DND-41 (cell line): Measurements from ENCODE around the gene GRIK4.

Source experiments
- ATAC-seq: fragments of 200-7000 bp; cut with Tn5 transposase; 3 replicates; pipeline ENCODE4 v1.9.1; 2021; ENCODE audit warnings: low read depth; ENCODE audit not compliant: insufficient read depth
- DNase-seq: peaks from one replicate; pipeline ENCODE4 v3.0.0-alpha.2; 2020
- H2AFZ ChIP-seq: 2 replicates; pipeline ENCODE4 v1.6.0; 2012; ENCODE audit warnings: low read depth, low read length
- H3K27ac ChIP-seq: 2 replicates; pipeline ENCODE4 v1.5.1; 2012; ENCODE audit warnings: low read length, inconsistent platforms
- H3K27me3 ChIP-seq: fragments of 200-600 bp; sonication (generic); 2 replicates; pipeline ENCODE4 v1.6.0; 2012; ENCODE audit warnings: low read length, mild to moderate bottlenecking, inconsistent platforms; ENCODE audit not compliant: insufficient read depth, poor library complexity
- H3K36me3 ChIP-seq: 2 replicates; pipeline ENCODE4 v1.5.1; 2012; ENCODE audit warnings: low read length, inconsistent platforms; ENCODE audit not compliant: insufficient read depth
- H3K4me1 ChIP-seq: 2 replicates; pipeline ENCODE4 v1.5.1; 2012; ENCODE audit warnings: mild to moderate bottlenecking, low read length; ENCODE audit not compliant: insufficient read depth
- H3K4me2 ChIP-seq: 2 replicates; pipeline ENCODE4 v1.6.0; 2012; ENCODE audit warnings: mild to moderate bottlenecking, moderate library complexity, low read length, inconsistent platforms; ENCODE audit not compliant: insufficient read depth
- H3K4me3 ChIP-seq, 2 experiments: fragments of 200-600 bp in 1 of 2; shearing (Covaris generic) in 1 of 2; 2 replicates each; pipeline ENCODE4 v1.5.1; 2012 to 2016; ENCODE audit warnings: inconsistent platforms in 2 of 2, low read length in 2 of 2, mild to moderate bottlenecking in 2 of 2, low read depth in 1 of 2, moderate library complexity in 1 of 2
- H3K79me2 ChIP-seq: 2 replicates; pipeline ENCODE4 v1.6.0; 2012; ENCODE audit warnings: low read length, inconsistent platforms; ENCODE audit not compliant: insufficient read depth
- H3K9ac ChIP-seq: 2 replicates; pipeline ENCODE4 v1.6.0; 2012; ENCODE audit warnings: low read depth, mild to moderate bottlenecking, inconsistent platforms, low read length, moderate library complexity
- H3K9me3 ChIP-seq: 2 replicates; pipeline ENCODE4 v1.5.1; 2012; ENCODE audit warnings: low read length, moderate library complexity, mild to moderate bottlenecking, inconsistent platforms; ENCODE audit not compliant: insufficient read depth, severe bottlenecking
- H4K20me1 ChIP-seq: 2 replicates; pipeline ENCODE4 v1.6.0; 2012; ENCODE audit warnings: low read length; ENCODE audit not compliant: insufficient read depth
- CTCF ChIP-seq: IDR thresholded peaks from 2 replicates; pipeline ENCODE4 v1.5.1; 2012; ENCODE audit warnings: borderline replicate concordance, low read length, moderate library complexity, mild to moderate bottlenecking; ENCODE audit not compliant: poor library complexity, severe bottlenecking; ENCODE audit errors: extremely low read depth
- EZH2 ChIP-seq: IDR thresholded peaks from 3 replicates; pipeline ENCODE4 v1.6.1; 2012; ENCODE audit warnings: borderline replicate concordance, low read depth, mild to moderate bottlenecking, moderate library complexity, low read length, inconsistent platforms; ENCODE audit not compliant: severe bottlenecking

Gene GRIK4

GRCh38 chr11:120735035-120735434, 223.5 kb downstream of the GRIK4 start:
- no peak overlapping the region for H2AFZ ChIP-seq
- H4K20me1 ChIP-seq = no peaks in the 10 kb centered on the region
- H3K4me2 ChIP-seq = no peak overlapping the region
- H3K9me3 ChIP-seq = no peaks in the 10 kb centered on the region
- TF ChIP-seq EZH2 (no peak), CTCF (no peak)
- no peaks in the 10 kb centered on the region for H3K4me1 ChIP-seq
- no peak overlapping the region for H3K4me3 ChIP-seq
- H3K27ac ChIP-seq = no peak overlapping the region
- DNase-seq (no peak), ATAC-seq (no peak)
- H3K9ac ChIP-seq = no peak overlapping the region
- no peaks in the 10 kb centered on the region for H3K79me2 ChIP-seq
- no peaks in the 10 kb centered on the region for H3K27me3 ChIP-seq
- no peaks in the 10 kb centered on the region for H3K36me3 ChIP-seq

- Histone ChIP-seq H3K27ac (no peak overlapping the region), H3K9me3 (no peaks in the 10 kb centered on the region), H2AFZ (no peak overlapping the region), H3K4me2 (no peak overlapping the region), H3K4me3 (no peak overlapping the region), H3K36me3 (no peaks in the 10 kb centered on the region), H3K9ac (no peak overlapping the region), H4K20me1 (no peaks in the 10 kb centered on the region), H3K4me1 (no peaks in the 10 kb centered on the region), H3K27me3 (no peaks in the 10 kb centered on the region), H3K79me2 (no peaks in the 10 kb centered on the region)
- TF ChIP-seq CTCF (no peak), EZH2 (no peak)
- DNase-seq = no peak
- ATAC-seq = no peak
These were observed 227.0 kb downstream of the GRIK4 start for GRCh38 chr11:120738516-120739046.

- no peak overlapping the region for H3K9ac ChIP-seq
- peaks cover 9% of the 10 kb centered on the region for H3K27me3 ChIP-seq
- H3K4me3 ChIP-seq = no peak overlapping the region
- H3K9me3 ChIP-seq = no peaks in the 10 kb centered on the region
- H4K20me1 ChIP-seq = no peaks in the 10 kb centered on the region
- ATAC-seq (no peak), DNase-seq (no peak)
- H2AFZ ChIP-seq = no peak overlapping the region
- H3K79me2 ChIP-seq = no peaks in the 10 kb centered on the region
- no peaks in the 10 kb centered on the region for H3K36me3 ChIP-seq
- no peak for TF ChIP-seq CTCF
- TF ChIP-seq EZH2 = no peak
- no peak overlapping the region for H3K27ac ChIP-seq
- no peak overlapping the region for H3K4me2 ChIP-seq
- H3K4me1 ChIP-seq = no peaks in the 10 kb centered on the region
These were observed 228.2 kb downstream of the GRIK4 start for GRCh38 chr11:120739780-120740179.

GRCh38 chr11:120740380-120740779, 228.8 kb downstream of the GRIK4 start:
- H3K27me3 ChIP-seq = peaks cover 11% of the 10 kb centered on the region

More at GRCh38 chr11:120740380-120740779, 228.8 kb downstream of the GRIK4 start:
- no peak for DNase-seq
- Histone ChIP-seq H3K79me2 (no peaks in the 10 kb centered on the region), H3K27ac (no peak overlapping the region), H2AFZ (no peak overlapping the region), H3K4me2 (no peak overlapping the region), H3K36me3 (no peaks in the 10 kb centered on the region), H3K9ac (no peak overlapping the region), H3K9me3 (no peaks in the 10 kb centered on the region), H4K20me1 (no peaks in the 10 kb centered on the region), H3K4me3 (no peak overlapping the region), H3K4me1 (no peaks in the 10 kb centered on the region)
- ATAC-seq = no peak
- TF ChIP-seq CTCF (no peak), EZH2 (no peak)
